HG02763 (cell line): ENCODE results near the gene PARD3.
"Not testable (repeated sequence)": the region's sequence is repeated elsewhere in the genome, so short reads cannot be mapped to it uniquely, and the experiment has no call there.

Experiments
- ATAC-seq: cut with Tn5 transposase; IDR thresholded peaks from one replicate; pipeline ENCODE4 v1.9.1; 2021; ENCODE audit warnings: mild to moderate bottlenecking, moderate library complexity; ENCODE audit not compliant: unreplicated experiment

Gene PARD3

GRCh38 chr10:34655286-34656170, 159.6 kb downstream of the PARD3 start:
- no peak for ATAC-seq

- ATAC-seq = no peak
These were observed 160.9 kb downstream of the PARD3 start for GRCh38 chr10:34654211-34654610.

- no peak for ATAC-seq
These were observed 161.6 kb downstream of the PARD3 start for GRCh38 chr10:34653530-34653929.

GRCh38 chr10:34651416-34652195, 163.5 kb downstream of the PARD3 start:
- no peak for ATAC-seq

- ATAC-seq = no peak
These were observed 164.9 kb downstream of the PARD3 start for GRCh38 chr10:34650156-34650555.

- ATAC-seq = no peak
These were observed 165.7 kb downstream of the PARD3 start for GRCh38 chr10:34649385-34649784.

GRCh38 chr10:34648919-34649318, 166.2 kb downstream of the PARD3 start:
- ATAC-seq = no peak

- no peak for ATAC-seq
These were observed 166.9 kb downstream of the PARD3 start for GRCh38 chr10:34647875-34648865.

- ATAC-seq = no peak
These were observed 167.9 kb downstream of the PARD3 start for GRCh38 chr10:34647160-34647559.

- no peak for ATAC-seq
These were observed 168.8 kb downstream of the PARD3 start for GRCh38 chr10:34646331-34646730.

- not testable (repeated sequence) for ATAC-seq
These were observed 170.3 kb downstream of the PARD3 start for GRCh38 chr10:34644815-34645214.

- no peak for ATAC-seq
These were observed 170.9 kb downstream of the PARD3 start for GRCh38 chr10:34644224-34644623.

GRCh38 chr10:34643620-34644019, 171.5 kb downstream of the PARD3 start:
- ATAC-seq = no peak

GRCh38 chr10:34641913-34642558, 173.1 kb downstream of the PARD3 start:
- no peak for ATAC-seq

- ATAC-seq = no peak
These were observed 173.8 kb downstream of the PARD3 start for GRCh38 chr10:34641147-34641912.

GRCh38 chr10:34638406-34639054, 176.6 kb downstream of the PARD3 start:
- ATAC-seq = peak; percentile 46

GRCh38 chr10:34637418-34637911, 177.6 kb downstream of the PARD3 start:
- peak; percentile 72 for ATAC-seq

GRCh38 chr10:34635111-34635510, 180.0 kb downstream of the PARD3 start:
- ATAC-seq = no peak

- no peak for ATAC-seq
These were observed 181.7 kb downstream of the PARD3 start for GRCh38 chr10:34633374-34633773.
